B cell (primary cell): ENCODE results near the gene ST6GALNAC2. TPM values are rescaled to one million over a fixed set of nuclear protein-coding genes. Genes with fewer than 3 reads are reported as not detected.

Experiments used
- ATAC-seq: fragments of 200-7000 bp; cut with Tn5 transposase; one replicate; pipeline ENCODE4 v1.10.0; 2021; ENCODE audit warnings: low read depth, mild to moderate bottlenecking, moderate number of reproducible peaks, moderate library complexity
- CTCF ChIA-PET: fragments of 350-600 bp; sonication (Branson Sonifier 250); formaldehyde crosslinking; loops from one replicate; lab custom pipeline; 2021; ENCODE audit warnings: antibody characterized with exemption, inconsistent platforms; lab: Charles Lee
- POLR2A ChIA-PET: fragments of 350-600 bp; sonication (Branson Sonifier 250); formaldehyde crosslinking; loops from one replicate; lab custom pipeline; 2021; ENCODE audit warnings: antibody characterized with exemption; lab: Charles Lee
- DNase-seq: peaks from one replicate; pipeline ENCODE4 v3.0.0; 2013
- H2AFZ ChIP-seq: 2 replicates; pipeline ENCODE4 v1.6.1; 2012; ENCODE audit warnings: mild to moderate bottlenecking, low read depth, low read length; ENCODE audit not compliant: insufficient read depth, poor library complexity, severe bottlenecking
- H3K27ac ChIP-seq, 2 donors: 1 replicate in 1 of 2; 2 replicates in 1 of 2; pipeline ENCODE4 v1.5.1; 2012 to 2013; ENCODE audit warnings: low read length in 2 of 2, mild to moderate bottlenecking in 2 of 2, moderate library complexity in 1 of 2
- H3K27me3 ChIP-seq, 4 experiments: fragments of 200-600 bp in 1 of 4; sonication (generic) in 1 of 4; replicated peaks in 1 of 4; 1 replicate in 2 of 4; 2 replicates in 2 of 4; pipeline versions ENCODE4 v1.6.1 to v1.7.0; 2013 to 2016; ENCODE audit warnings: low read length in 3 of 4, mild to moderate bottlenecking in 2 of 4, mixed read lengths in 1 of 4, moderate library complexity in 1 of 4; ENCODE audit not compliant: insufficient read depth in 4 of 4, control insufficient read depth in 3 of 4; ENCODE audit errors: control extremely low read depth in 1 of 4
- H3K36me3 ChIP-seq, 2 experiments: replicated peaks in 1 of 2; 1 replicate in 1 of 2; 2 replicates in 1 of 2; pipeline versions ENCODE4 v1.6.1 to v1.7.1; 2013; ENCODE audit warnings: low read length in 1 of 2; ENCODE audit not compliant: insufficient read depth in 2 of 2, control insufficient read depth in 1 of 2; ENCODE audit errors: control extremely low read depth in 1 of 2, extremely low read depth in 1 of 2
- H3K4me1 ChIP-seq, 2 donors: fragments of 200-600 bp in 1 of 2; sonication (generic) in 1 of 2; 1 replicate in 1 of 2; 2 replicates in 1 of 2; pipeline versions ENCODE4 v1.5.1 to v1.6.1; 2013 to 2017; ENCODE audit warnings: low read length in 2 of 2; ENCODE audit not compliant: control insufficient read depth in 2 of 2, insufficient read depth in 2 of 2
- H3K4me2 ChIP-seq: replicated peaks from 2 replicates; pipeline ENCODE3; 2012; ENCODE audit warnings: mild to moderate bottlenecking, low read depth, low read length; ENCODE audit not compliant: poor library complexity, severe bottlenecking
- H3K4me3 ChIP-seq, 5 experiments: fragments of 200-600 bp in 1 of 5; sonication (generic) in 1 of 5; 1 replicate in 3 of 5; 2 replicates in 2 of 5; pipeline versions ENCODE4 v1.5.1 to v1.7.0; 2011 to 2016; ENCODE audit warnings: low read length in 4 of 5, mild to moderate bottlenecking in 4 of 5, low read depth in 2 of 5, control low read depth in 1 of 5, moderate library complexity in 1 of 5; ENCODE audit not compliant: insufficient read depth in 1 of 5; ENCODE audit errors: control extremely low read depth in 1 of 5, extremely low read depth in 1 of 5
- H3K79me2 ChIP-seq: fragments of 200-600 bp; sonication (generic); one replicate; pipeline ENCODE4 v1.6.0; 2016; ENCODE audit warnings: low read length; ENCODE audit not compliant: control insufficient read depth, insufficient read depth
- H3K9ac ChIP-seq: fragments of 200-600 bp; sonication (generic); 2 replicates; pipeline ENCODE4 v1.6.1; 2017; ENCODE audit warnings: mild to moderate bottlenecking, low read length, moderate library complexity
- H3K9me3 ChIP-seq, 3 donors: one replicate each; pipeline versions ENCODE4 v1.6.1 to v1.7.1; 2013; ENCODE audit warnings: low read length in 2 of 3; ENCODE audit not compliant: control insufficient read depth in 2 of 3, insufficient read depth in 1 of 3; ENCODE audit errors: control extremely low read depth in 1 of 3
- H4K20me1 ChIP-seq: 2 replicates; pipeline ENCODE4 v1.6.0; 2012; ENCODE audit warnings: mild to moderate bottlenecking, low read length; ENCODE audit not compliant: insufficient read depth, control insufficient read depth, poor library complexity, severe bottlenecking
- H3K27ac Mint-ChIP-seq: one replicate; pipeline ENCODE4 v1.8.0; 2021; ENCODE audit warnings: mixed read lengths
- H3K27me3 Mint-ChIP-seq: one replicate; pipeline ENCODE4 v1.8.0; 2021; ENCODE audit warnings: mixed read lengths
- H3K4me1 Mint-ChIP-seq: one replicate; pipeline ENCODE4 v1.8.0; 2021; ENCODE audit warnings: mixed read lengths
- H3K4me3 Mint-ChIP-seq: one replicate; pipeline ENCODE4 v1.8.0; 2021; ENCODE audit warnings: mixed read lengths
- H3K9me3 Mint-ChIP-seq: one replicate; pipeline ENCODE4 v1.8.0; 2022; ENCODE audit warnings: mixed read lengths; ENCODE audit not compliant: insufficient read depth
- EZH2 ChIP-seq: IDR thresholded peaks from 2 replicates; pipeline ENCODE4 v1.6.1; 2012; ENCODE audit warnings: borderline replicate concordance, low read depth, mild to moderate bottlenecking, moderate library complexity, low read length; ENCODE audit not compliant: insufficient read depth, poor library complexity, severe bottlenecking
- WGBS: methylation state at CpG from one replicate; pipeline ENCODE4 v1.1.5; 2013; ENCODE audit warnings: missing lambda C conversion rate; ENCODE audit not compliant: insufficient coverage; 5-methylcytosine and 5-hydroxymethylcytosine counted together
- intact Hi-C: fragments of 100-400 bp; cut with micrococcal nuclease; formaldehyde crosslinking; loops from one replicate; pipeline ENCODE4 v1.10.0; 2022
- polyA plus RNA-seq: library from polyadenylated mRNA; depleted of rRNA; stranded (reverse); fragments of >200 nt; gene quantifications from 2 replicates; pipeline ENCODE4 v1.2.3, GENCODE V29; 2012
- total RNA-seq, 2 donors: library from RNA; stranded (reverse); fragments of 120-200 nt in 1 of 2; gene quantifications; 1 replicate in 1 of 2; 2 replicates in 1 of 2; pipeline versions ENCODE4 v1.2.3 to v1.2.4, GENCODE V29; 2013 to 2022
- TF ChIP-seq, protein P1 (sequence below): fragments of 200-600 bp; IDR thresholded peaks from one replicate; pipeline ENCODE4 v1.8.0; 2022; ENCODE audit warnings: antibody characterized with exemption, mild to moderate bottlenecking

ST6GALNAC2 gene
- total and polyA plus RNA-seq, 2 donors (not counting 1 experiment from before 2014, with no cell fraction given), result 0.58 to 2.7 TPM

- peak overlapping the region; percentile 87 for H3K27ac Mint-ChIP-seq
- DNase-seq (no peak), ATAC-seq (no peak)
- 96% methylated on average over 7 of the region's 8 CpGs for WGBS
- ChIA-PET POLR2A (interaction anchor here (0.7 kb wide), 2 partner anchors 26 to 80 kb away, joined by 3 to 8 read pairs; no protein-coding TSS in a partner anchor), CTCF (interaction anchor here (1.5 to 5.2 kb wide), 4 partner anchors 9 to 14 kb away, joined by 4 to 52 read pairs (median 14); no protein-coding TSS in a partner anchor)
- H3K4me1 Mint-ChIP-seq, result peaks cover 48% of the 10 kb centered on the region
- peaks cover 3% of the 10 kb centered on the region for H3K27me3 Mint-ChIP-seq
- Histone ChIP-seq H3K36me3 (no peaks in the 10 kb centered on the region), H3K9ac (no peak overlapping the region), H4K20me1 (peaks cover 8% of the 10 kb centered on the region), H3K27ac (no peak overlapping the region), H2AFZ (no peak overlapping the region), H3K27me3 (peaks cover 0 to 12% (median 5%) of the 10 kb centered on the region in 4 experiments), H3K4me3 (no peak overlapping the region), H3K9me3 (no peaks in the 10 kb centered on the region), H3K4me2 (no peak overlapping the region), H3K79me2 (peaks cover 61% of the 10 kb centered on the region), H3K4me1 (peaks cover 45 to 47% of the 10 kb centered on the region in 2 donors)
- TF ChIP-seq EZH2, result no peak
- TF ChIP-seq, protein P1, sequence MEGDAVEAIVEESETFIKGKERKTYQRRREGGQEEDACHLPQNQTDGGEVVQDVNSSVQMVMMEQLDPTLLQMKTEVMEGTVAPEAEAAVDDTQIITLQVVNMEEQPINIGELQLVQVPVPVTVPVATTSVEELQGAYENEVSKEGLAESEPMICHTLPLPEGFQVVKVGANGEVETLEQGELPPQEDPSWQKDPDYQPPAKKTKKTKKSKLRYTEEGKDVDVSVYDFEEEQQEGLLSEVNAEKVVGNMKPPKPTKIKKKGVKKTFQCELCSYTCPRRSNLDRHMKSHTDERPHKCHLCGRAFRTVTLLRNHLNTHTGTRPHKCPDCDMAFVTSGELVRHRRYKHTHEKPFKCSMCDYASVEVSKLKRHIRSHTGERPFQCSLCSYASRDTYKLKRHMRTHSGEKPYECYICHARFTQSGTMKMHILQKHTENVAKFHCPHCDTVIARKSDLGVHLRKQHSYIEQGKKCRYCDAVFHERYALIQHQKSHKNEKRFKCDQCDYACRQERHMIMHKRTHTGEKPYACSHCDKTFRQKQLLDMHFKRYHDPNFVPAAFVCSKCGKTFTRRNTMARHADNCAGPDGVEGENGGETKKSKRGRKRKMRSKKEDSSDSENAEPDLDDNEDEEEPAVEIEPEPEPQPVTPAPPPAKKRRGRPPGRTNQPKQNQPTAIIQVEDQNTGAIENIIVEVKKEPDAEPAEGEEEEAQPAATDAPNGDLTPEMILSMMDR, result no peak
- intact Hi-C loops, result no loop called here
- H3K4me3 Mint-ChIP-seq, result peak overlapping the region; percentile 53
- no peaks in the 10 kb centered on the region for H3K9me3 Mint-ChIP-seq
Observed at GRCh38 chr17:76532072-76532651, 53.5 kb downstream of the ST6GALNAC2 start.

- H3K27me3 Mint-ChIP-seq, result no peaks in the 10 kb centered on the region
- peak overlapping the region; percentile 87 for H3K27ac Mint-ChIP-seq
- Histone ChIP-seq H3K27ac (no peak overlapping the region), H3K4me1 (peaks cover 42 to 50% of the 10 kb centered on the region in 2 donors), H3K27me3 (peaks cover 0 to 6% (median under 1%) of the 10 kb centered on the region in 4 experiments), H3K36me3 (no peaks in the 10 kb centered on the region), H3K4me3 (no peak overlapping the region), H4K20me1 (peaks cover 2% of the 10 kb centered on the region), H3K9me3 (no peaks in the 10 kb centered on the region), H3K79me2 (peaks cover 58% of the 10 kb centered on the region), H2AFZ (no peak overlapping the region), H3K4me2 (peak overlapping the region; percentile 14), H3K9ac (no peak overlapping the region)
- WGBS, result 70% methylated on average over 12 of the region's 18 CpGs
- H3K4me1 Mint-ChIP-seq, result peaks cover 48% of the 10 kb centered on the region
- DNase-seq (no peak), ATAC-seq (no peak)
- ChIA-PET CTCF (interaction anchor here (0.9 to 5.2 kb wide), 2 partner anchors 15 to 42 kb away, joined by 4 to 52 read pairs; no protein-coding TSS in a partner anchor), POLR2A (no interaction called here)
- H3K9me3 Mint-ChIP-seq, result no peaks in the 10 kb centered on the region
- TF ChIP-seq, protein P1, result no peak
- TF ChIP-seq EZH2, result no peak
- intact Hi-C loops, result no loop called here
- peak overlapping the region; percentile 53 for H3K4me3 Mint-ChIP-seq
Observed at GRCh38 chr17:76531486-76532038, 54.1 kb downstream of the ST6GALNAC2 start.
